GM18526 (cell line): ENCODE results near the gene WNK2.

Experiments
- POLR2A ChIP-seq: IDR thresholded peaks from 3 replicates; pipeline ENCODE4 v1.6.1; 2011; ENCODE audit not compliant: insufficient read length; ENCODE audit errors: extremely low read depth

The WNK2 gene

GRCh38 chr9:93368437-93368836 lies 184.5 kb downstream of the WNK2 start:
- TF ChIP-seq POLR2A = no peak

GRCh38 chr9:93369686-93370085 lies 185.7 kb downstream of the WNK2 start:
- TF ChIP-seq POLR2A = no peak
